Activated naive CD8-positive, alpha-beta T cell (primary cell): ENCODE data around the gene SURF6.

ENCODE experiments used
- H3K27ac Mint-ChIP-seq: one replicate; pipeline ENCODE4 v1.8.0; 2021; ENCODE audit warnings: mixed read lengths
- H3K27me3 Mint-ChIP-seq: one replicate; pipeline ENCODE4 v1.8.0; 2021; ENCODE audit warnings: mixed read lengths
- H3K36me3 Mint-ChIP-seq: one replicate; pipeline ENCODE4 v1.8.0; 2021; ENCODE audit warnings: mixed read lengths
- H3K4me1 Mint-ChIP-seq: one replicate; pipeline ENCODE4 v1.8.0; 2021; ENCODE audit warnings: low read depth, mixed read lengths
- H3K4me3 Mint-ChIP-seq: one replicate; pipeline ENCODE4 v1.8.0; 2021; ENCODE audit warnings: mild to moderate bottlenecking, mixed read lengths
- H3K9me3 Mint-ChIP-seq: one replicate; pipeline ENCODE4 v1.8.0; 2021; ENCODE audit warnings: low read depth, mixed read lengths

SURF6 gene

GRCh38 chr9:133282464-133283238, 53.3 kb downstream of the SURF6 start:
- no peaks in the 10 kb centered on the region for H3K9me3 Mint-ChIP-seq
- H3K27me3 Mint-ChIP-seq: peaks cover 10% of the 10 kb centered on the region
- no peak overlapping the region for H3K4me3 Mint-ChIP-seq
- no peaks in the 10 kb centered on the region for H3K36me3 Mint-ChIP-seq
- no peak overlapping the region for H3K27ac Mint-ChIP-seq
- no peaks in the 10 kb centered on the region for H3K4me1 Mint-ChIP-seq

GRCh38 chr9:133280392-133280791, 55.6 kb downstream of the SURF6 start:
- no peaks in the 10 kb centered on the region for H3K9me3 Mint-ChIP-seq

More at GRCh38 chr9:133280392-133280791, 55.6 kb downstream of the SURF6 start:
- peaks cover 15% of the 10 kb centered on the region for H3K27me3 Mint-ChIP-seq
- no peaks in the 10 kb centered on the region for H3K36me3 Mint-ChIP-seq
- peaks cover 3% of the 10 kb centered on the region for H3K4me1 Mint-ChIP-seq
- no peak overlapping the region for H3K4me3 Mint-ChIP-seq
- no peak overlapping the region for H3K27ac Mint-ChIP-seq
